Osteoblast (primary cell): ENCODE data around the gene CCDC24. TPM values are rescaled to one million over a fixed set of nuclear protein-coding genes. Genes with fewer than 3 reads are reported as not detected.

Experiments used
- DNase-seq: peaks from one replicate; pipeline ENCODE4 v3.0.0; 2011; ENCODE audit warnings: low spot score, mixed read lengths; ENCODE audit not compliant: insufficient read length; ENCODE audit errors: missing footprints
- H2AFZ ChIP-seq: 2 replicates; pipeline ENCODE4 v1.6.0; 2011; ENCODE audit warnings: mild to moderate bottlenecking, low read length
- H3K27ac ChIP-seq: 2 replicates; pipeline ENCODE4 v1.5.1; 2011; ENCODE audit warnings: mild to moderate bottlenecking, low read depth, low read length, moderate library complexity
- H3K27me3 ChIP-seq: 2 replicates; pipeline ENCODE4 v1.6.0; 2012; ENCODE audit warnings: mild to moderate bottlenecking, control low read depth, inconsistent platforms, low read length, moderate library complexity; ENCODE audit not compliant: insufficient read depth
- H3K36me3 ChIP-seq: 2 replicates; pipeline ENCODE4 v1.5.1; 2011; ENCODE audit warnings: mild to moderate bottlenecking, low read length, control low read depth, moderate library complexity; ENCODE audit not compliant: insufficient read depth
- H3K4me1 ChIP-seq: 2 replicates; pipeline ENCODE4 v1.5.1; 2011; ENCODE audit warnings: mild to moderate bottlenecking, low read length, control low read depth, moderate library complexity; ENCODE audit not compliant: insufficient read depth
- H3K4me2 ChIP-seq: 2 replicates; pipeline ENCODE4 v1.6.0; 2011; ENCODE audit warnings: mild to moderate bottlenecking, low read length; ENCODE audit not compliant: insufficient read depth
- H3K4me3 ChIP-seq: fragments of 200-600 bp; sonication (generic); 3 replicates; pipeline ENCODE4 v1.5.1; 2012; ENCODE audit warnings: mild to moderate bottlenecking, low read length, inconsistent platforms; ENCODE audit not compliant: insufficient read depth
- H3K79me2 ChIP-seq: 2 replicates; pipeline ENCODE4 v1.6.0; 2012; ENCODE audit warnings: mild to moderate bottlenecking, low read length, control low read depth, inconsistent platforms; ENCODE audit not compliant: insufficient read depth
- H3K9me3 ChIP-seq: 2 replicates; pipeline ENCODE4 v1.5.1; 2011; ENCODE audit warnings: low read depth, low read length, control low read depth
- H4K20me1 ChIP-seq: 2 replicates; pipeline ENCODE4 v1.6.0; 2012; ENCODE audit warnings: mild to moderate bottlenecking, low read length, control low read depth; ENCODE audit not compliant: insufficient read depth
- CTCF ChIP-seq: IDR thresholded peaks from 2 replicates; pipeline ENCODE4 v1.5.1; 2011; ENCODE audit warnings: mild to moderate bottlenecking, low read depth, low read length, moderate library complexity; ENCODE audit errors: extremely low read depth
- total RNA-seq: library from RNA; depleted of rRNA; stranded (reverse); fragments of >200 nt; gene quantifications from 2 replicates; pipeline ENCODE4 v1.2.3, GENCODE V29; 2012

Gene CCDC24
- total RNA-seq, 1 donor = 2.9 TPM

- Histone ChIP-seq H3K9me3 (no peaks in the 10 kb centered on the region), H3K79me2 (no peaks in the 10 kb centered on the region), H3K4me1 (peaks cover 11% of the 10 kb centered on the region), H3K4me3 (no peak overlapping the region), H3K4me2 (no peak overlapping the region), H4K20me1 (no peaks in the 10 kb centered on the region), H3K27ac (no peak overlapping the region), H2AFZ (no peak overlapping the region), H3K27me3 (no peaks in the 10 kb centered on the region), H3K36me3 (no peaks in the 10 kb centered on the region)
- no peak for TF ChIP-seq CTCF
- no peak for DNase-seq
These were observed 2.0 kb downstream of the CCDC24 start for GRCh38 chr1:43993206-43993914.

GRCh38 chr1:43994071-43994470 lies 2.7 kb downstream of the CCDC24 start:
- no peak for TF ChIP-seq CTCF
- DNase-seq = no peak
- H3K4me2 ChIP-seq = no peak overlapping the region

GRCh38 chr1:43994794-43995790 lies 3.7 kb downstream of the CCDC24 start:
- H3K27me3 ChIP-seq = no peaks in the 10 kb centered on the region
- no peaks in the 10 kb centered on the region for H3K79me2 ChIP-seq
- H2AFZ ChIP-seq = no peak overlapping the region
- no peak for DNase-seq
- H4K20me1 ChIP-seq = no peaks in the 10 kb centered on the region
- H3K27ac ChIP-seq = no peak overlapping the region
- peaks cover 11% of the 10 kb centered on the region for H3K4me1 ChIP-seq
- peak; percentile 46 for TF ChIP-seq CTCF
- no peaks in the 10 kb centered on the region for H3K9me3 ChIP-seq
- no peak overlapping the region for H3K4me3 ChIP-seq
- H3K4me2 ChIP-seq = no peak overlapping the region
- no peaks in the 10 kb centered on the region for H3K36me3 ChIP-seq

More at GRCh38 chr1:43994071-43994470, 2.7 kb downstream of the CCDC24 start:
- no peaks in the 10 kb centered on the region for H3K9me3 ChIP-seq
- H3K4me3 ChIP-seq = no peak overlapping the region
- no peak overlapping the region for H2AFZ ChIP-seq
- no peaks in the 10 kb centered on the region for H3K36me3 ChIP-seq
- no peak overlapping the region for H3K27ac ChIP-seq
- peaks cover 11% of the 10 kb centered on the region for H3K4me1 ChIP-seq
- H4K20me1 ChIP-seq = no peaks in the 10 kb centered on the region
- no peaks in the 10 kb centered on the region for H3K79me2 ChIP-seq
- no peaks in the 10 kb centered on the region for H3K27me3 ChIP-seq
